Stimulated activated CD8-positive, alpha-beta memory T cell treated with anti-CD3 and anti-CD28 coated beads, Interleukin-7, amount 100 ng/mL, for 48 hours (primary cell): Measurements from ENCODE around the gene LAP3.

Experiments used
- DNase-seq, 2 donors: peaks; one replicate each; pipeline ENCODE4 v3.0.0-alpha.2; 2020; ENCODE audit warnings: low read depth in 1 of 2; ENCODE audit errors: extremely low read depth in 1 of 2

The LAP3 gene

DNA sequence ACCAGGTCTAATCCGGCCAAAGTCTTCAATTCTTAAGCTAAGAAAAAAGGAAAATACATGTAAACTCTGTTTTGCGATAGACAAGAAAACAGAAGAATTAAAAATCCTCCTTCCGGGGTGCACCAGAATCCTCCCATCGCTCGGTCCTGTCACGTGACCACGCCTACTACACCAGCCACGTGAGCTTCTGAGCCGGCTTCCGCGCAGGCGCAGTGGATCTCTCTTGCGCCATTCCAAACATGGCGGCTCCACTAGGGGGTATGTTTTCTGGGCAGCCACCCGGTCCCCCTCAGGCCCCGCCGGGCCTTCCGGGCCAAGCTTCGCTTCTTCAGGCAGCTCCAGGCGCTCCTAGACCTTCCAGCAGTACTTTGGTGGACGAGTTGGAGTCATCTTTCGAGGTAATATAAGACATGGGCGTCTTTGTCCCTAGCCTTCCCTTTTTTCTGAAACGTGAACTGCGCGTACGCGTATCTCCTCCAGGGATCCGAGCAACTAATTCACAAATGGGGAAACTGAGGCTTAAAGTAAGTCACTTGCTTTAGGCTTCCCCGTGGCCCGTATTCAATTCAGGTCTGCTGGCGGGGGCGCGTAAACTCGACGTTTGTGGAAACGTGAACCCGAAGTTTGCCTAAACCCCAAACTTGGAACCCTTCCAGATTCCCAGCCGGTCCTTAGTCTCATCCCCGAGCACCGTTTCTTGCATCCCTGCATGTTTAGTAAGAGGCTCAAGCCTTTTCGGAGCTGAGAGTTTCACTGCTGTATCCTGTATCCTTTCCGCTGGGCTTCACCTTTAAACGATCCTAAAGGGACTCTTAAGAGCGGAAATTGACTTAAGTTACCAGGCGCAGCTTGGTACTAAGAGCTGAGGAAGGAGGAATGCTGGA is 37.7 kb downstream of the LAP3 start, which contains the start of gene MED28:
TSS of gene MED28 (plus strand) at position 226 of the 884 bp plus-strand sequence. CDS start at position 240, 14 bp downstream.
- DNase-seq = peak; percentile 86 to 93

DNA sequence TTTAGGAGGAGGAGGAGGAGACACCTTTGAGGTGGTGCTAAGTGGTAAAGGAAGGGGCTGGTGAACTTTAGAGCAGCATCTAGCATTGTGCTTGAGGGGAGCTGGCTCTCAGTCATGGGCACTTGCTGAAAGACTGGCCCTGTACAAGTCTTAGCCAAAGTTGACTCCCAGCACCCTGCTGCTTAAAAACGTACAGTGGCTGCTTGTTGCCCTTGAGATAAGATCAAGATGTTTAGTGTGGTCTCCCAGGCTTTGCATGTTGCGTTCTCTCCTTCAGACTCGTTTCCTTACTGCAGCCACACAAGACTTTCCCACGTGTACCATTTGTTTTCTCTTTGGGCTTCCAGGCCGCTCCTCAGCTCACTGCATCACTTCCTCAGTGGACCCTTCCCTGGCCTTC is 39.3 kb downstream of the LAP3 start:
- DNase-seq = no peak

DNA sequence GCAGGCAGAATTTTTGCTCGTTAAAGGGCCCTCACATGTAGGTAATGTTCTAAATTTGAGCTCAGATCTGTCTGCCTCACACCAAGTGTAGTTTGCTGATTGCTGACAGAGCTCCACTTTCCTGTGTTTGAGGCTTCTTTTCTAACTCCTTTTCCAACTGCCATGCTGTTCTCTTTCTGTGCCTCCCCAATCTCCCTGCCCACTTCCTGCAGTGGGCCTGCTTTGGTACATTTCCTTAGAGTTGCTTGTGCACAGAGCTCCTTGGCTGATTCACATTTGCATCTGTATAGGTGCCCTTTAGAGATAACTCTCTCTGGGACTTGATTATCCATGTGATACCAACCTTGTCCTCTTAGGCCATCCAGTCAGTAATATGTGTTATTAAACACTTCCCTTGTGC is 41.9 kb downstream of the LAP3 start:
- DNase-seq = no peak

GRCh38 chr4:17619416-17620105 is 42.6 kb downstream of the LAP3 start:
- DNase-seq = no peak

GRCh38 chr4:17623451-17624001 is 46.5 kb downstream of the LAP3 start:
- no peak for DNase-seq

DNA sequence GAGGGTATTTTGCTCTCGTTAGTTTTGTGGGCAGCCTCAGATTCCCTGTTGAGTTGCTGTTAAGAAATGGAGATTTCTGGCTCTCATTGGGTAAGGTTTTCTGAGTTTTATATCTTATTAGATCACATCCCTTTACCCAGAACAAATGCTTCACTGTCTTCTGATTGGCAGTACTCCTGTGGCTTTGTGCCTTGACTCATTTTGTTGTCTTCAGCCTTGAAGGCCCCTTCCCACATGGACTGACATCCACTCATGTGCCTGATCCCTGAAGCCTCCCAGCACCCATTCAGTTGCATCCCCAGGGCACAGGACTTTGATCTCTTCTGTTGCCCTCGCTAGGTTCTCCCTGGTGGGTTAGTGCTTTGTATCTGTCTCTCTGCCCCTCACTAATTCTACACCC is 47.8 kb downstream of the LAP3 start:
- no peak for DNase-seq

GRCh38 chr4:17630228-17630627 is 53.2 kb downstream of the LAP3 start:
- DNase-seq = no peak

DNA sequence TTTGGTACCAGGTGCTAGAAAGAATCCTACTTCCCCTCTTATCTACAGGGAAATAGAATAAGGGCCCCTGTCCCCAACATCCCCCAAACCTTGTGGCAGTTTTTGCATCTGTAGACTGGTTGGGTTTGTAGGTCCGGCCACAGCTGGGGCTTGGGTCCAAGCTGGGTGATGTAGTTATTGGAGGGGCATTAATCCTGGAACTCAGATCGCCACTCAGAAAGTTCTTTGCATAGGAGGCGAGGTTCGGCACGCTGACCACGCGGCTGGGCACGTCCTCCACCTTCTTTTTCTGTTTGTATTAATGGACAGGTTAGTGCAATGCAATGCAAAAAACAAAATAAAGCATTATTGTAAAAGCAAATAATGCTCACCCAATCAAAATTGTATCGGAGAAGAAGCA is 56.6 kb downstream of the LAP3 start:
- DNase-seq = no peak

DNA sequence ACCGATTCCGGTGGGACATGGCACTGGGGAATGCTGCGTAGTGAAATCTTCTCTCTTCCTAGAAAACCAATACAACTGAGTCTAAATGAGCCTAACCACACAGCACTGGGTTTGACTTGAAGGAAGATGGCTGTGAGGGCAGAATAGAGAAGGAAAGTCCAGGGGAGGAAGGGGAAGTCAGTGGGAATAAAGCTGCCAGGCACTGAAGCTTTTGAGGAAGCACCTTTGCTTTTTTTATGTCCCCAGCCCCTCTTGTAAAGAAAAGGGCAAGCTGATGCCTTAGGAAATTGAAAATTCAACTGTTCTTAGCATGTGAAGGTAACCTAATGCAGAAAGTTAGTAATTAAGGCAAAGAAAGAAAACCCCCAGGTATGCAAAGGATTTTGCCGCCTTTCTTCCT is 58.1 kb downstream of the LAP3 start:
- DNase-seq = no peak

DNA sequence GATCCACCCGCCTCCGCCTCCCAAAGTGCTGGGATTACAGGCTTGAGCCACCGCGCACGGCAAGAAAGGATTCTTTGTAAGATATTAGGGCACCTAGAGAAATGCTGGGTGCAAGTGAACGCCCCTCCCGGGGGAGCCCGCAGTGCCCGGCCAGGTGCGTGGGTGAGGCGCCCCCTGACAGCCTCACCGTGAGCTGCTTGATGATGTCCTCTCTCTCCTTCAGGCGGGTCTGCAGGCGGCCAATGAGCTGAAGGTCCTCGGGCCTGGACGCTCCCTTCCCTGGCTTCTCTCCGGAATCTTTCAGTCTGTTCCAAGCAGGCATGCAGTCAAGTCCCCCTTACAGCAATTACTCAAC is 59.3 kb downstream of the LAP3 start:
- DNase-seq = no peak

GRCh38 chr4:17636696-17637622 is 60.0 kb downstream of the LAP3 start:
- peak; percentile 29 to 31 for DNase-seq

- DNase-seq = no peak
Measured at GRCh38 chr4:17639136-17639535, 62.1 kb downstream of the LAP3 start.

DNA sequence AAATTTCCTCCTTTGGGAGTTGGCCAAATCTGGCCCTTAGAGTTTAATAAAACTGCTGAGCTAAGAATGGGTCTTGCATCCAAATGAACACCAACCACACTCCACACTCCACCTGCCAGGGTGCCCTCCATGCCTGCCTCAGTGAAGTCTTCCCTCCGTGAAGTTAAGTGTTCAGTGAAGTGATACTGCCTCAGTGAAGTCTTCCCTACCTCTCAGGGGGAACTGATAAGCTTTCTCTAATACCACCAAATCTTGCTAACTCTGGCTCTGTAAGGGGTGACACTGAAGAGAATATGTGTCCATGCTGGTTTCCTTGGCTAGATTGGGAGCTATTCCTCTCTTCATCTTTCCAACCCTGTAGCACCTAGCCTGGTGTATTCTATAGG is 65.4 kb downstream of the LAP3 start:
- DNase-seq = no peak

- DNase-seq = no peak
Measured at GRCh38 chr4:17646693-17647092, 69.7 kb downstream of the LAP3 start.

DNA sequence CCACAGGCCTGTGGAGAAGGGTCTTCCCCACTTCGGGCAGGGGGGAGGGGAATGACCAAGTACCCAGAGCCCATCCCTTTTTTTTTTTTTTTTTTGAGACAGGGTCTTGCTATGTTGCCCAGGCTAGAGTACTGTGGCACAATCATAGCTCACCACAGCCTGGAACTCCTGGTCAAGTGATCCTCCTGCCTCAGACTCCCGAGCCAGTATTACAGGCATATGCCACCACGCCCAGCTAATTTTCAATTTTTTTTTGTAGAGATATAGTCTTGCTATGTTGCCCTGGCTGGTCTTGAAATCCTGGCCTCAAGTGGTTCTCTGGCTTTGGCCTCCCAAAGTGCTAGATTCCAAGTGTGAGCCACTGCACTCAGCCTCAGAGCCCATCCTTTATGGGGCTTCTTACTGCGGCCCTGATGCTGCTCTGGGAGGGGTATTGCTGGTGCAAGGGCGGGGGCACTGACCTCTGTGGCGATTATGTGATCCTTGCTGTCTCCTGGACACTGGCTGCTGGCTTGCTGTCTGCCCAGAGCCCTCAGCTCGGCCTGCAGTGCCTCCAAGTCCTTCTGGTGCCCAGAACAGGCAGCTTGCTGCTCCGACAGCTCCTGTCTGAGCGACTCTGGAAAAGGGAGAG is 70.3 kb downstream of the LAP3 start:
- no peak for DNase-seq

GRCh38 chr4:17647927-17648326 is 70.9 kb downstream of the LAP3 start:
- DNase-seq = no peak

DNA sequence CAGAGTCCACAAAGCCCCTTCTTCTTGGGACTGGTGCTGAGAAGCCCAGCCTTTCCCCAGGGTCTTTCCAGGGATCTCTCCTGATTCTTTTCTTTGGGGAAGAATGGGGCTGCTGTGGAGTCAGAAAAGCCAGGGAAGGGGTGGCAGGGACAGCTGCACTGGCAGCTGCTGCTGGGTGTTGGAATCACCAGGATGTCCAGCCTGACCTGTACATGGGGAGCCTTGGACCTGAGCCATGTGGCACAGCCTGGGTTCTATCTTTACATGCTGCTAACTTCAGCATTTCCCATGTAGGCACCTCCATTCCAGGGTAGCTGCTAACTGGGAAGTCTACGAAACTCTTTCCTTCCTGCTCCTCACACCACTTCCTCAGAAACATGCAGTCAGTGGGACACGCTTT is 73.4 kb downstream of the LAP3 start:
- no peak for DNase-seq

DNA sequence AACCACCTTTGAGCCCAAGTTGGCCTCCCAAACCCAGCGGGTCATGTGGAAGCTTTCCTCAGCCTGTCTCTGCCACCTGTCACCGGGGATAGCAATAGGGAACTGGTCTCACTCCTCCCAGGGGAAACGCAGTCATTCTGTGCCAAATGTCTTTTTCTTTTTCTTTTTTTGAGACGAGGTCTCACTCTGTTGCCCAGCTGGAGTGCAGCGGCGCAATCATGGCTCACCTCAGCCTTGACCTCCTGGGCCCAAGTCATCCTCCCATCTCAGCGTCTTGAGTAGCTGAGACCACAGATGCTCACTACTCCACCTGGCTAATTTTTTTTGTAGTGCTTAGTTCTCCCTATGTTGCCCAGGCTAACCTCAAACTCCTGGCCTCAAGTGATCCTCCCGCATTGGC is 77.7 kb downstream of the LAP3 start:
- DNase-seq = no peak

- no peak for DNase-seq
Measured at GRCh38 chr4:17657090-17657489, 80.1 kb downstream of the LAP3 start.
